Endothelial cell (in vitro differentiated cells): ENCODE measurements around the gene RPS10. TPM values are rescaled to one million over a fixed set of nuclear protein-coding genes. Genes with fewer than 3 reads are reported as not detected.
"Not testable (repeated sequence)": the region's sequence is repeated elsewhere in the genome, so short reads cannot be mapped to it uniquely, and the experiment has no call there.

Source experiments
- DNase-seq: peaks from one replicate; pipeline ENCODE4 v3.0.0; 2021; ENCODE audit warnings: low spot score
- H3K27ac Mint-ChIP-seq: one replicate; pipeline ENCODE4 v1.8.0; 2021; ENCODE audit warnings: mixed read lengths, inconsistent platforms; ENCODE audit not compliant: unreplicated experiment
- H3K27me3 Mint-ChIP-seq: one replicate; pipeline ENCODE4 v1.8.0; 2021; ENCODE audit warnings: mild to moderate bottlenecking, moderate library complexity, mixed read lengths, inconsistent platforms; ENCODE audit not compliant: unreplicated experiment
- H3K36me3 Mint-ChIP-seq: one replicate; pipeline ENCODE4 v1.8.0; 2021; ENCODE audit warnings: mild to moderate bottlenecking, low read depth, mixed read lengths, inconsistent platforms; ENCODE audit not compliant: unreplicated experiment
- H3K4me1 Mint-ChIP-seq: one replicate; pipeline ENCODE4 v1.8.0; 2021; ENCODE audit warnings: mild to moderate bottlenecking, mixed read lengths, inconsistent platforms; ENCODE audit not compliant: unreplicated experiment
- H3K4me3 Mint-ChIP-seq: one replicate; pipeline ENCODE4 v1.8.0; 2021; ENCODE audit warnings: mild to moderate bottlenecking, mixed read lengths, inconsistent platforms; ENCODE audit not compliant: unreplicated experiment
- H3K9me3 Mint-ChIP-seq: one replicate; pipeline ENCODE4 v1.8.0; 2021; ENCODE audit warnings: mixed read lengths, inconsistent platforms; ENCODE audit not compliant: unreplicated experiment
- total RNA-seq: library from RNA; stranded (reverse); fragmentation: NEBNext Ultra II Directional; extraction: Animal tissue kit (Norgen Biotek cat#: 25700); gene quantifications from one replicate; pipeline ENCODE4 v1.2.1, GENCODE V29; 2021; ENCODE audit not compliant: unreplicated experiment
- TF ChIP-seq, protein P1 (sequence below): fragments of 200-600 bp; sonication (generic); IDR thresholded peaks from one replicate; pipeline ENCODE4 v1.5.0; 2021; ENCODE audit warnings: antibody characterized with exemption; ENCODE audit not compliant: unreplicated experiment

The RPS10 gene
- total RNA-seq, 1 donor from 2014 or later, result 1,322 TPM

GRCh38 chr6:34414999-34415858, 10.6 kb downstream of the RPS10 start:
- Mint-ChIP-seq H3K27me3 (no peaks in the 10 kb centered on the region), H3K4me1 (peaks cover 2% of the 10 kb centered on the region), H3K36me3 (peaks cover 28% of the 10 kb centered on the region), H3K4me3 (no peak overlapping the region), H3K9me3 (no peaks in the 10 kb centered on the region), H3K27ac (peak overlapping the region; percentile 18)
- TF ChIP-seq, protein P1, sequence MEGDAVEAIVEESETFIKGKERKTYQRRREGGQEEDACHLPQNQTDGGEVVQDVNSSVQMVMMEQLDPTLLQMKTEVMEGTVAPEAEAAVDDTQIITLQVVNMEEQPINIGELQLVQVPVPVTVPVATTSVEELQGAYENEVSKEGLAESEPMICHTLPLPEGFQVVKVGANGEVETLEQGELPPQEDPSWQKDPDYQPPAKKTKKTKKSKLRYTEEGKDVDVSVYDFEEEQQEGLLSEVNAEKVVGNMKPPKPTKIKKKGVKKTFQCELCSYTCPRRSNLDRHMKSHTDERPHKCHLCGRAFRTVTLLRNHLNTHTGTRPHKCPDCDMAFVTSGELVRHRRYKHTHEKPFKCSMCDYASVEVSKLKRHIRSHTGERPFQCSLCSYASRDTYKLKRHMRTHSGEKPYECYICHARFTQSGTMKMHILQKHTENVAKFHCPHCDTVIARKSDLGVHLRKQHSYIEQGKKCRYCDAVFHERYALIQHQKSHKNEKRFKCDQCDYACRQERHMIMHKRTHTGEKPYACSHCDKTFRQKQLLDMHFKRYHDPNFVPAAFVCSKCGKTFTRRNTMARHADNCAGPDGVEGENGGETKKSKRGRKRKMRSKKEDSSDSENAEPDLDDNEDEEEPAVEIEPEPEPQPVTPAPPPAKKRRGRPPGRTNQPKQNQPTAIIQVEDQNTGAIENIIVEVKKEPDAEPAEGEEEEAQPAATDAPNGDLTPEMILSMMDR, result peak; percentile 27
- peak; percentile 9 for DNase-seq

DNA sequence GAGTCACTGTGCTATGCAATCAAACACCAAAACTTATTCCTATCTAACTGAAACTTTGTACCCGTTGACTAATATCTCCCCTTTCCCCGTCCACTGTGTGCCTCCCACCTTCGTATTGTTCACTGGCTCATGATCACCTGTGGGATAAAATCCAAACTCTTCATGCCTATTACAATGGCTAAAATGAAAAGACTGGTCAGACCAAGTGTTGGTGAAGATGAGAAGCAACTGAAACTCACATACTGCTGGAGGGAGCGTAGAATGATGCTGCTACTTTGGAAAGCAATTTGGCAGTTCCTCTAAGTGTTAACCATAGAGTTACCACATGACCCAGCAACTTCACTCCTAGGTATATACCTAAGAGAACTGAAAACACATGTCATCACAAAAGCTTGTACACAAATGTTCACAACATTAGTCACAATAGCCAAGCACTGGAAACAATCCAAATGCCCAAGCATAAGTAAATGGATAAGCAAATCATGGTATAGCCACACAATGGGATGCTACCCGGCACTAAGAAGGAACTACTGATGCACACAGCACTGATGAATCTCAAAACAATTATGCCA, 13.1 kb downstream of the RPS10 start:
- no peaks in the 10 kb centered on the region for H3K9me3 Mint-ChIP-seq
- H3K27me3 Mint-ChIP-seq, result no peaks in the 10 kb centered on the region
- no peak for DNase-seq
- peak overlapping the region; percentile 28 for H3K4me3 Mint-ChIP-seq
- no peak overlapping the region for H3K27ac Mint-ChIP-seq
- H3K4me1 Mint-ChIP-seq, result peaks cover 2% of the 10 kb centered on the region
- TF ChIP-seq, protein P1, result no peak
- peaks cover 15% of the 10 kb centered on the region for H3K36me3 Mint-ChIP-seq

- peaks cover 9% of the 10 kb centered on the region for H3K36me3 Mint-ChIP-seq
Observed at GRCh38 chr6:34412016-34412415, 13.9 kb downstream of the RPS10 start.

GRCh38 chr6:34407915-34408314, 18.0 kb downstream of the RPS10 start:
- not testable (repeated sequence) for H3K9me3 Mint-ChIP-seq, H3K27ac Mint-ChIP-seq, H3K4me3 Mint-ChIP-seq, H3K27me3 Mint-ChIP-seq, H3K36me3 Mint-ChIP-seq, H3K4me1 Mint-ChIP-seq, DNase-seq

More at GRCh38 chr6:34412016-34412415, 13.9 kb downstream of the RPS10 start:
- no peak for DNase-seq
- TF ChIP-seq, protein P1, result no peak
- no peak overlapping the region for H3K4me3 Mint-ChIP-seq
- no peak overlapping the region for H3K27ac Mint-ChIP-seq
- H3K9me3 Mint-ChIP-seq, result no peaks in the 10 kb centered on the region
- peaks cover 2% of the 10 kb centered on the region for H3K4me1 Mint-ChIP-seq
- H3K27me3 Mint-ChIP-seq, result no peaks in the 10 kb centered on the region

DNA sequence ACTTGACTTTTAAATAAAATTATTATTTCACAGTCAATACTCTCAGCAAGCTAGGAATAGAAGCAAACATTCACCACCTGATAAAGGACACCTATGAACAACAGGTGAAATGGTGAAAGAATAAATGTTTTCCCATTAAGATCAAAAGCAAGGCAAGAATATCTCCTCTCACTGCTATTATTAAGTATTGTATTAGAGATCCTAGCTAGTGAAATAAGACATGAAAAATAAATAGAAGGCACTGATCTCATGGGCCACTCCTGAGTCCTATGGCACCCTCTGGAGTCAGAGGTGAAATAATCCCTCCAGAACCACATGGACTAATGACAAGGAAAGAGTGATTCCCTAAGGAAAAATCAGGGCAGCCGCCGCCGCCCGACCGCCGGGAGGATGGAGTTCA, 29.4 kb downstream of the RPS10 start:
- H3K4me3 Mint-ChIP-seq, result peak overlapping the region; percentile 62
- TF ChIP-seq, protein P1, result no peak
- H3K36me3 Mint-ChIP-seq, result peaks cover 11% of the 10 kb centered on the region
- H3K27ac Mint-ChIP-seq, result no peak overlapping the region
- peaks cover 11% of the 10 kb centered on the region for H3K9me3 Mint-ChIP-seq
- H3K4me1 Mint-ChIP-seq, result peaks cover 7% of the 10 kb centered on the region
- H3K27me3 Mint-ChIP-seq, result no peaks in the 10 kb centered on the region
- DNase-seq, result no peak
